Suppressor macrophage treated with lipopolysaccharide for 1 hour (primary cell): ENCODE results near the gene MRGPRD.

Experiments used
- DNase-seq, 3 donors: peaks; one replicate each; pipeline ENCODE4 v3.0.0-alpha.2; 2020 to 2022

The MRGPRD gene

GRCh38 chr11:68942095-68942620 is 38.6 kb downstream of the MRGPRD start:
- DNase-seq = no peak

DNA sequence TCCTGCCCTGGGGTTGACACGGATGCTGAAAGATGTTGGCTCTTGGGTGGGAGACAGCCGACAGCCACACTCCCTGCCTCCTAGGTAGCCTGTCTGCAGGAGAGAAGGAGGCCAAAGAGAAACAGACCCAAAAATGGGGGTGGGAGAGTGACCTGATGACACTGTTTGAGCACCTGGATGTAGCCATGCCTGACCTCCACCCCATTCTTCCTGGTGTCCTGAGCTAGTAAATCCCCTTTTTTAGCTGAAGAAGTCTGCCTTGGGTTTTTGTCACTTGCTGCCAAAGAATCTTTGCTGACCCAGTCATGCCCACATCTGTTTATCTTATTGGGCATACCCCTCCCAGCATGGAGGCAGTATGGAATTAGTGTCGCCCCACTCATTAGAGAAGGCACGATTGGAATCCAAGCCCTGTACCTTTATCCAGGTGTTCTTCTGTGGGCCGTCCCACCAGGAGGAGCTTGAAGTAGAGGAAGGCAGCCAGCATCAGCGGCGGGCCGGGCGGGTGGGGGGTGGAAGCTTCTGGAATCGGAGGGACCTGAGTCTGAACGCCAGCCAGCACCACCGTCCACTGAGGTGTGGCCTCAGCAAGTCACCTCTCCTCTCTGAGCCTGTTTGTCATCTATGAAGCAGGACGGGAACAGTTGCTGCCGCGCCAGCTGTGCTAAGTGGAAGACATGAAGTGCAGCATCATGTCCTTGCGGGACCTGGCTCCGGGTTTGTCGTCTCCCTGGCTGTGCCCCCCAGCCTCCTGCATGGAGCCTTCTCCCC is 39.3 kb downstream of the MRGPRD start:
- no peak for DNase-seq

- no peak for DNase-seq
Observed at GRCh38 chr11:68940651-68941323, 40.0 kb downstream of the MRGPRD start.

GRCh38 chr11:68939583-68940555 is 40.9 kb downstream of the MRGPRD start:
- no peak for DNase-seq

- no peak for DNase-seq
Observed at GRCh38 chr11:68938816-68939582, 41.8 kb downstream of the MRGPRD start.

DNA sequence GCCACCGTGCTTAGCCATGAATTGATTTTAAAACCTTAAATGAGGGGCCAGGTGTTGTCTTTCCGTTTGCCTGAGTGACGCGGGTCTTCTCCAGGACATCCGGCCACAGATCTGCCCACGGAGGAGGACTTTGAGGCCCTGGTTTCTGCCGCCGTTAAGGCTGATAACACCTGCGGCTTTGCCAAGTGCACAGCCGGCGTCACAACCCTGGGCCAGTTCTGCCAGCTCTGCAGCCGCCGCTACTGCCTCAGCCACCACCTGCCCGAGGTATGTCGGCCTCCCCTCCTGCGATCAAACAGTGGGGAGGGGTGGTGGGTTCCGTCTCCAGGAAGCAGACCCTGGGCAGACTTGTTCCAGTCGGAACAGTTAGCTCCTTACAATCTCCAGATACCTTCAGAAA is 42.7 kb downstream of the MRGPRD start:
- DNase-seq = no peak

DNA sequence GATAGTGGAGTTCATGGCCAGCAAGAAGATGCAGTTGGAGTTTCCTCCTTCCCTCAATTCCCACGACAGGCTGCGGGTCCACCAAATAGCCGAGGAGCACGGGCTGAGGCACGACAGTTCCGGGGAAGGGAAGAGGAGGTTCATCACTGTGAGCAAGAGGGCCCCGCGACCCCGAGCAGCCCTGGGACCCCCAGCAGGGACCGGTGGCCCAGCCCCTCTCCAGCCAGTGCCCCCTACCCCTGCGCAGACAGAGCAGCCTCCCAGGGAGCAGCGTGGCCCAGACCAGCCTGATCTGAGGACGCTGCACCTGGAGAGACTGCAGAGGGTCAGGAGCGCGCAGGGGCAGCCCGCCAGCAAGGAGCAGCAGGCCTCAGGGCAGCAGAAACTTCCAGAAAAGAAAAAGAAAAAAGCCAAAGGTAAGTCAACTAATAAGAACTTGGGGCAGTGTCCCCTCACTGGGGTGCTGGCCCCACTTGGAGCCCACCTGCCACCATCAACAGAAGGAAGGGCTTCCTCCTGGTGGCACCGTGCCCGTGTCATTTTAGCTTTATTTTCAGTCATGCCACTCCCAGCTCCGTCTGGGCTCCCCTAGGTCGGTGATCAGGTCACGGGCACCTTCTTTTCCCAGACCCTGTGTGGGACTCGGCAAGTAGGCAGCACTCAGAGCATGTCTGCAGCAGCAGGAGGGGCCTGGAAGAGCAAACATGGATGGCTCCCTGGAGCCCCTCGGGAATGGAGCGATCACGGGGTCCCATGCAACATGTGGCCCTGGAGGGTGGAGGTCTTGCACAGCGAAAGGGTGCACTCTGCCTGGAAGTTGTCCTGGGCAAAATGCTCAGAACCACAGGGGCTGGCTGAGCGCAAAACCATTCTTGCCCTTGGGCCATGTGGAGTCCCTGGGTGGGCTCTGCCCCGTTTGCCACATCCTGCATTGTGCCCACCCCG is 43.8 kb downstream of the MRGPRD start:
- no peak for DNase-seq

DNA sequence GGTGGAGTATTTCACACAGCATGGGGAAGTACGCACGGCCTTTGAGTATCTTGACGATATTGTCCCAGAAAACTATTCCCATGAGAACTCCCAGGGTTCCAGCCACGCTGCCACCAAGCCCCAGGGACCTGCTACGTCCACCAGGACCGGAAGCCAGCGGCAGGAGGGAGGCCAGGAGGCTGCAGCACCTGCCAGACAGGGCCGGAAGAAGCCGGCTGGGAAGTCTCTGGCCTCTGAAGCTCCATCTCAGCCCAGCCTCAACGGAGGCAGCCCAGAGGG is 44.5 kb downstream of the MRGPRD start:
- DNase-seq = no peak

- DNase-seq = no peak
Observed at GRCh38 chr11:68935516-68936357, 45.0 kb downstream of the MRGPRD start.

GRCh38 chr11:68935066-68935465 is 45.7 kb downstream of the MRGPRD start:
- DNase-seq = no peak

DNA sequence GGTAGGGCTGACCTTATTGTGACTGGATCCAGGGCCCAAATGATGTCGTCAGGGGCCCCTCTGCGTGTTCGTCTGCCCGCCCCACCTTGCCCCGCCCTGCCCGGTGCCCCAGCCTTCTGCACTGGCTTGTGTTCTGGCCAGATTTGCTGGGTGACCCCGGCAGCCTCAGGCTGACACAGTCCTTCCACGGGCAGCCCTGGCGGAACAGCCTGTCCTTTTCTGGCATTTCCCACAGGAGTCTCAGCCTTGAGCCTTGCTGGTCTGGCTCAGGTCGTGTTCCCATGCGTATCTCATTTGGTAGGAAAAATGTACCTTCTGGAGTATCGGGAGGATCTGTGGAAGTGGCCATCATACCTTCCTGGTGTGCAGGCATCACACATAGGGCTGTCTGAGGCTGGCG is 46.1 kb downstream of the MRGPRD start:
- no peak for DNase-seq

- no peak for DNase-seq
Observed at GRCh38 chr11:68934321-68934645, 46.5 kb downstream of the MRGPRD start.

DNA sequence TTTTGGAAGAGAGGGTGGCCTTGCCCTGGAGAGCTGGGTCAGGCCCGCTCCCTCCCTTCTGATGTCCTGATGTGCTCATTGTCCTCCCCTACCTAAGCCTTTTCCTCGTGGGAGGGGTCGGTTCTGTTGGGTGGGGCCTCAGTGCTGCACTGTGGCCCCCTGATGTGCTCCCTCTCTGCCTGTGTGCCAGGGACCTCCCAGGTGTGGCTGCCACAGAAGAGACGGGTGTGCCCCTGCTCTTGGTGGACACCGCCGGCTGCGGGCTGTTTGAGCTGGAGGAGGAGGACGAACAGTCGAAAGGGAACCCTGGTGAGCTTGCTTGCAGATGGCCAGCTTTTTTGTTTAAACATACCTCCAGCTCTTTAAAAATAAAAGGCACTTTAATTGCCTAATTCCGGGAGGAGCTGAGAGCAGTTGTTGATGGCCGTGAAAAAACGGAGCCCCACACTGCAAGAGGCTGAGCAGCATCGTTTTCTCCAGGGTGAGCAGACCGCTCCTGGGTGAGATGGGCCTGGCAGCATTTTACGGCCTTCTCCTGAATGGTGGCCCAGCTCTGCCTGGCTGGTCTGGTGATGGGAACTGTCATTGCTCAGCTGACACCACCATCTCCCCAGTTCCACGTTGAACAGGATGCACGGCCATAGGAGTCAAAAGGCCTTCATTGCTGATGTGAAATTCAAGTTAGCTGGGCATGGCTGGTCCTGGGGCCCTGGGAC is 47.0 kb downstream of the MRGPRD start:
- no peak for DNase-seq

DNA sequence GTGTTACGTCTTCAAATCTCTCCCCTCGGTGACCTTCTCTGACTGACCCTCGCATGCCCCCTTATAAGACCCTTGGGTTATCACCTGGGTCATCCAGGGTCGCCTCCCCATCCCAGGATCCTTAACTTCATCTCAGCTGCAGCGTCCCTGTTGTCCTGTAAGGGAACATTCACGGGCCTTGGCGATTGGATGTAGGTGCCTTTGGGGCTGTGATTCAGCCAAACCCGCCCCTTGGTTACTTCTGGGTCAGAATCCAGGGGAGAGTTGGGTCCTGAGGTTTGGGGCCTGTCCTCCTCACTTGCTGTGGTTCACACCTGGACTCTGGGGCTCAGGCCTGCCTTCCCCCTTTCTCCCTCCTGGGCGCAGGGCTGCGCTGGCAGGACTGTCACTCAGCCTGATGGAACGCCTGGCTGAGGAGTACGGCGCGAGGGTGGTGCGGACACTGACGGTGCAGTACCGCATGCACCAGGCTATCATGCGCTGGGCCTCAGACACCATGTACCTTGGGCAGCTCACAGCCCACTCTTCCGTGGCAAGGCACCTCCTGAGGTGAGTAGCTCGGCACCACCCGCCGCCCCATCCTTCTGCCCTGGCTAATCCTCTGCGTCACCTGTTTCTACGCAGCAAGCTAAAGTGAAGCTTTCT is 47.7 kb downstream of the MRGPRD start:
- no peak for DNase-seq

DNA sequence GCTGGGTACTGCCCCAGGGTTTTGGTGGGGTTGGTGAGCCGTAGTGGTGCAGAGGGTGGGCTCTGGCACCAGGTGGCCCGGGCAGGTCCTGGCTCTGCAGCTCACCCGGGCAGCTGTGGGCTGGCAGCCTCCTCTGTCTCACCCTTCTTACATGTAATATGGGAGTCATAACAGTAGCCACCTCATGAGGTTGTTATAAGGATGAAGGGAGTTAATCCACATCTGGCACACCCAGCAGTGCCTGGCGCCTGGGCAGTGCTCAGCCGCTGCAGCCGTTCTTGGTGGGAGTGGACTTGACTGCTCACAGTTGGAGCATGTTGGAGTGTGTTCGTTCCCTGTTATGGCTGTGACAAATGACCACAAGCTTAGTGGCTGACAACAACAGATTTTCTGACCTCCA is 48.4 kb downstream of the MRGPRD start:
- DNase-seq = no peak

DNA sequence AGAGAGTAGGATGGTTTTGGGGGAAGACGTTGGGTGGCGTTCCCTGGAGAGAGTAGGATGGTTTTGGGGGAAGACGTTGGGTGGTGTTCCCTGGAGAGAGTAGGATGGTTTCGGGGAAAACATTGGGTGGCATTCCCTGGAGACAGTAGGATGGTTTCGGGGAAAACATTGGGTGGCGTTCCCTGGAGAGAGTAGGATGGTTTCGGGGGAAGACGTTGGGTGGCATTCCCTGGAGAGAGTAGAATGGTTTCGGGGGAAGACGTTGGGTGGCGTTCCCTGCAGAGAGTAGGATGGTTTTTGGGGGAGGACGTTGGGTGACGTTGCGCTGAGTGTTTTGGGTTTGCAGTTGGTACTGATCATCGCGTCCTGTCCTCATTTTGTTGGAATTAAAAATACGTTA is 48.9 kb downstream of the MRGPRD start:
- DNase-seq = no peak

DNA sequence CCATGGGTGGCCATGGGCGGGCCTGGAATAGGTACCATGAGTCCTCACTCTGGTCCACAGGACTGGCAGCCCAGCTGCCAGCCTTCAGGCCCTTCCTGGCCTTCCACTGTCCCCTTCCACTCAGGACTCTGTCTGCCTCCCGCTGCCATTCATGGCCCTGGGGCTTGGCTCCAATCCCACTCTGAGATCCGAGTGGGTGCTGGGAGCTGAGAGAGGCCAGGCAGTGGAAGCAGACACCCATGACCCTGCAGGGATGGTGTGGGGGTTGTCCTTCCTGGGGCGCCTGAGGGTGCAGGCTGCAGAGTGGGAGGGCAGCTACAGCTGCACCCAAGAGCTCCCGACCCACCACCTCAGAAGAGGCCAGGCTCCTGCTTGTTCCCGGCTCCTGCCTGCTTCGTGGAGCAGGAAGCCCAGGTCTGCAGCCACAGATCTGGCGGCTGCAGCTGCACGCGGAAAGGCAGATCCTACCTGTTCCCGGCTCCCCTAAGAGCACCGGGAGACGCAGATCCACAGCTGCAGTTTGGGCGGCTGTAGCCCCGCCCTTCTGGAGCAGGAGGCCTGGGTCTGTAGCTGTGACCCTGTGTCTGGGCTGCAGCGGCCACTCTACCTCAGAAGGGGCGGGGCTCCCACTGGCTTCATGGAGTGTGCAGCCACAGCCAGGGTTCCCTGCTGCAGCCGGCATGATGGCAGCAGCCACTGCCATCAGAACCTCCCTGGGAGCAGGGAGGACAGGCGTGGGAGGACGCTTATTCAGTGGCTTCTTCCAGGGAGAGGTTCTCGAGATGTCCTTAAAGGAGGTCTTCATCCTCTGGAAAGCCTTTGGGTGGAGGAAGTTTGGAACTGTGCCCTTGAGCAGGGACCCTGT is 49.6 kb downstream of the MRGPRD start:
- DNase-seq = no peak
